GM23248 (cell line): ENCODE data around the gene WTAP. TPM values are rescaled to one million over a fixed set of nuclear protein-coding genes. Genes with fewer than 3 reads are reported as not detected.
"Not testable (repeated sequence)": the region's sequence is repeated elsewhere in the genome, so short reads cannot be mapped to it uniquely, and the experiment has no call there.

ENCODE experiments used
- DNase-seq: peaks from one replicate; pipeline ENCODE4 v3.0.0-alpha.2; 2015
- H2AFZ ChIP-seq: fragments of 200-600 bp; sonication (generic); 2 replicates; pipeline ENCODE4 v1.6.1; 2016; ENCODE audit warnings: antibody characterized with exemption
- H3F3A ChIP-seq: fragments of 200-600 bp; sonication (generic); 2 replicates; pipeline ENCODE4 v1.6.1; 2016; ENCODE audit warnings: mild to moderate bottlenecking, antibody characterized with exemption, mixed run types; ENCODE audit not compliant: insufficient read depth
- H3K27ac ChIP-seq: fragments of 200-600 bp; sonication (generic); 2 replicates; pipeline ENCODE4 v1.5.1; 2016; ENCODE audit warnings: mild to moderate bottlenecking
- H3K27me3 ChIP-seq: fragments of 200-600 bp; sonication (generic); replicated peaks from 2 replicates; pipeline ENCODE4 v1.6.1; 2016; ENCODE audit warnings: mild to moderate bottlenecking; ENCODE audit not compliant: insufficient read depth
- H3K36me3 ChIP-seq: fragments of 200-600 bp; sonication (generic); 2 replicates; pipeline ENCODE4 v1.6.1; 2016; ENCODE audit warnings: low read depth, mild to moderate bottlenecking
- H3K4me1 ChIP-seq: fragments of 200-600 bp; sonication (generic); 2 replicates; pipeline ENCODE4 v1.6.1; 2016; ENCODE audit warnings: mild to moderate bottlenecking; ENCODE audit not compliant: insufficient read depth
- H3K4me2 ChIP-seq: fragments of 200-600 bp; sonication (generic); one replicate; pipeline ENCODE4 v1.6.1; 2016; ENCODE audit warnings: mild to moderate bottlenecking; ENCODE audit not compliant: unreplicated experiment
- H3K4me3 ChIP-seq: fragments of 200-600 bp; sonication (generic); 2 replicates; pipeline ENCODE4 v1.5.1; 2016; ENCODE audit warnings: mild to moderate bottlenecking
- H3K79me2 ChIP-seq: fragments of 200-600 bp; sonication (generic); 2 replicates; pipeline ENCODE4 v1.6.1; 2016; ENCODE audit warnings: mild to moderate bottlenecking; ENCODE audit not compliant: insufficient read depth
- H3K9ac ChIP-seq: fragments of 200-600 bp; sonication (generic); 2 replicates; pipeline ENCODE4 v1.6.1; 2016; ENCODE audit warnings: mild to moderate bottlenecking
- H3K9me2 ChIP-seq: fragments of 200-600 bp; sonication (generic); 2 replicates; pipeline ENCODE4 v1.6.1; 2016; ENCODE audit warnings: mixed run types, mild to moderate bottlenecking, moderate library complexity; ENCODE audit not compliant: insufficient read depth
- H3K9me3 ChIP-seq: fragments of 200-600 bp; sonication (generic); one replicate; pipeline ENCODE4 v1.6.1; 2017; ENCODE audit warnings: low read depth
- H4K20me1 ChIP-seq: fragments of 200-600 bp; sonication (generic); 2 replicates; pipeline ENCODE4 v1.6.0; 2016; ENCODE audit not compliant: insufficient read depth
- EZH2 ChIP-seq: fragments of 200-600 bp; sonication (generic); IDR thresholded peaks from 2 replicates; pipeline ENCODE4 v1.6.1; 2018; ENCODE audit warnings: antibody characterized with exemption, mild to moderate bottlenecking; ENCODE audit not compliant: insufficient read depth, poor library complexity, severe bottlenecking
- EZH2phosphoT487 ChIP-seq: fragments of 200-600 bp; sonication (generic); IDR thresholded peaks from 2 replicates; pipeline ENCODE4 v1.6.1; 2018; ENCODE audit warnings: antibody characterized with exemption, moderate library complexity, mild to moderate bottlenecking, low read depth; ENCODE audit not compliant: insufficient read depth
- WGBS, 2 experiments: methylation state at CpG; one replicate each; pipeline ENCODE4 v1.1.6; 2015 to 2017; ENCODE audit warnings: low lambda C conversion rate in 2 of 2, low coverage in 1 of 2; ENCODE audit errors: missing lambda C conversion rate in 2 of 2; 5-methylcytosine and 5-hydroxymethylcytosine counted together
- in situ Hi-C: fragments of 300-500 bp; cut with MboI; formaldehyde crosslinking; loops from 2 replicates; pipeline ENCODE4 v1.15.0; 2020
- polyA plus RNA-seq: library from polyadenylated mRNA; unstranded; fragments of >200 nt; fragmentation: Nextera tagmentation; extraction: Ambion mirVana; gene quantifications from 2 replicates; pipeline ENCODE4 v1.2.1, GENCODE V29; 2016
- total RNA-seq: library from RNA; depleted of rRNA; stranded (reverse); fragments of >200 nt; shearing (Covaris generic); gene quantifications from 2 replicates; pipeline ENCODE4 v1.2.3, GENCODE V29; 2014

WTAP gene
- total and polyA plus RNA-seq, 2 experiments from 2014 or later: 64.8 to 87.8 TPM

GRCh38 chr6:159695984-159696383 is 31.3 kb upstream of the WTAP start:
- H3K27ac ChIP-seq: no peak overlapping the region; the same call in 1 of the 2 replicates

GRCh38 chr6:159700970-159701369 is 26.3 kb upstream of the WTAP start:
- DNase-seq: peak; percentile 45
- Histone ChIP-seq H3K9me3 (no peaks in the 10 kb centered on the region), H3K4me1 (peaks cover 18% of the 10 kb centered on the region), H3K4me3 (no peak overlapping the region), H3F3A (peaks cover 27% of the 10 kb centered on the region), H3K4me2 (peak overlapping the region; percentile 22), H2AFZ (no peak overlapping the region), H3K79me2 (peaks cover 27% of the 10 kb centered on the region), H3K27me3 (no peaks in the 10 kb centered on the region), H3K27ac (peak overlapping the region; percentile 86), H3K9ac (peak overlapping the region; percentile 46), H3K9me2 (no peaks in the 10 kb centered on the region), H3K36me3 (no peaks in the 10 kb centered on the region), H4K20me1 (no peaks in the 10 kb centered on the region)
- in situ Hi-C loops: no loop called here
- TF ChIP-seq EZH2phosphoT487 (no peak), EZH2 (no peak)
- whole genome bisulfite sequencing, 2 experiments: 0 to 13% methylated on average over 1 of the region's 1 CpG

More at GRCh38 chr6:159695984-159696383, 31.3 kb upstream of the WTAP start:
- Histone ChIP-seq H4K20me1 (no peaks in the 10 kb centered on the region), H3K9ac (no peak overlapping the region), H3K4me1 (peaks cover 21% of the 10 kb centered on the region), H3K9me3 (no peaks in the 10 kb centered on the region), H3K9me2 (no peaks in the 10 kb centered on the region), H3K79me2 (peaks cover 31% of the 10 kb centered on the region), H3K4me3 (no peak overlapping the region), H3K4me2 (no peak overlapping the region), H3K27me3 (no peaks in the 10 kb centered on the region), H3F3A (peaks cover 31% of the 10 kb centered on the region), H2AFZ (no peak overlapping the region), H3K36me3 (no peaks in the 10 kb centered on the region)
- in situ Hi-C loops: loop anchor here (25.0 kb wide), 1 partner anchor 766 kb away; no protein-coding TSS in a partner anchor
- peak; percentile 58 for DNase-seq
- TF ChIP-seq EZH2 (no peak), EZH2phosphoT487 (no peak)
- 95 to 98% methylated on average over 2 of the region's 2 CpGs for whole genome bisulfite sequencing, 2 experiments

GRCh38 chr6:159701413-159701999 is 25.8 kb upstream of the WTAP start:
- TF ChIP-seq EZH2phosphoT487 (no peak), EZH2 (no peak)
- H3K36me3 ChIP-seq: no peaks in the 10 kb centered on the region
- no peaks in the 10 kb centered on the region for H3K27me3 ChIP-seq
- H3K27ac ChIP-seq: peak overlapping the region; percentile 86
- no peaks in the 10 kb centered on the region for H3K9me2 ChIP-seq
- in situ Hi-C loops: no loop called here
- 18 to 19% methylated on average over 7 of the region's 7 CpGs for WGBS, 2 experiments
- H2AFZ ChIP-seq: no peak overlapping the region
- DNase-seq: peak; percentile 92
- H3K9ac ChIP-seq: peak overlapping the region; percentile 46
- peaks cover 27% of the 10 kb centered on the region for H3F3A ChIP-seq
- no peaks in the 10 kb centered on the region for H4K20me1 ChIP-seq
- H3K4me2 ChIP-seq: peak overlapping the region; percentile 22
- peaks cover 18% of the 10 kb centered on the region for H3K4me1 ChIP-seq
- peaks cover 27% of the 10 kb centered on the region for H3K79me2 ChIP-seq
- H3K4me3 ChIP-seq: no peak overlapping the region
- H3K9me3 ChIP-seq: no peaks in the 10 kb centered on the region

- H3K9ac ChIP-seq, H3F3A ChIP-seq, H3K9me2 ChIP-seq, H3K27ac ChIP-seq, in situ Hi-C loops, H3K36me3 ChIP-seq, H3K27me3 ChIP-seq, H3K4me2 ChIP-seq, DNase-seq, H3K9me3 ChIP-seq, H3K4me1 ChIP-seq, H2AFZ ChIP-seq, H4K20me1 ChIP-seq, H3K4me3 ChIP-seq: not testable (repeated sequence)
- peaks cover 39% of the 10 kb centered on the region for H3K79me2 ChIP-seq
- 84 to 89% methylated on average over 4 of the region's 4 CpGs for WGBS, 2 experiments
Observed at GRCh38 chr6:159710603-159711002, 16.7 kb upstream of the WTAP start.

- H3K27ac ChIP-seq: not testable (repeated sequence)
Observed at GRCh38 chr6:159712389-159712788, 14.9 kb upstream of the WTAP start.

More at GRCh38 chr6:159712389-159712788, 14.9 kb upstream of the WTAP start:
- H3K9me3 ChIP-seq, H3K27me3 ChIP-seq, H3K9me2 ChIP-seq, H3K4me3 ChIP-seq, H3K9ac ChIP-seq, H3K36me3 ChIP-seq, in situ Hi-C loops, H4K20me1 ChIP-seq, H3K4me2 ChIP-seq, H2AFZ ChIP-seq, DNase-seq: not testable (repeated sequence)
- Histone ChIP-seq H3K4me1 (peaks cover 19% of the 10 kb centered on the region), H3K79me2 (peaks cover 44% of the 10 kb centered on the region), H3F3A (peaks cover 20% of the 10 kb centered on the region)
- WGBS, 2 experiments: 97 to 98% methylated on average over 3 of the region's 3 CpGs
